Inferior parietal cortex (tissue), 1 donor: Measurements from ENCODE around the gene CRISPLD2.
A peak's percentile ranks its signal among the peaks of the same experiment; 100 is the strongest.

Experiments
- DNase-seq: peaks from one replicate; pipeline ENCODE4 v3.0.0-alpha.2; 2016; ENCODE audit errors: extremely low spot score

CRISPLD2 gene

DNA sequence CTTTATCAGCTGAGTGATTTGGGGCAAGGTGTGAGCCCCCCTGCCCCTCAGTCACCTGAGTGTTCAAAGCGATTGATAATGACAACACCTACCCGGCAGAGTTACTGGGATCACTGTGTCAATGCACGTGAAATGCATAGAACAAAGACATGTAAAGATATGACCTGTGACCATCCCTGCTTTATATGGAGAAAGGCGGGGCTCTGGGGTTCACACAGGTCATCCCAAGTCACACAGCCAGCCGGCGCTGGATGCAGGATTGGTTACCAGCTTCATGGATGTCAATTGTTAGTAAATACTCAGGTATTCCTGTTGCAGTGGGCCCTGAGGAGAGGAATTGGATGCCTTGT lies 64.4 kb downstream of the CRISPLD2 start:
- DNase-seq: no peak

DNA sequence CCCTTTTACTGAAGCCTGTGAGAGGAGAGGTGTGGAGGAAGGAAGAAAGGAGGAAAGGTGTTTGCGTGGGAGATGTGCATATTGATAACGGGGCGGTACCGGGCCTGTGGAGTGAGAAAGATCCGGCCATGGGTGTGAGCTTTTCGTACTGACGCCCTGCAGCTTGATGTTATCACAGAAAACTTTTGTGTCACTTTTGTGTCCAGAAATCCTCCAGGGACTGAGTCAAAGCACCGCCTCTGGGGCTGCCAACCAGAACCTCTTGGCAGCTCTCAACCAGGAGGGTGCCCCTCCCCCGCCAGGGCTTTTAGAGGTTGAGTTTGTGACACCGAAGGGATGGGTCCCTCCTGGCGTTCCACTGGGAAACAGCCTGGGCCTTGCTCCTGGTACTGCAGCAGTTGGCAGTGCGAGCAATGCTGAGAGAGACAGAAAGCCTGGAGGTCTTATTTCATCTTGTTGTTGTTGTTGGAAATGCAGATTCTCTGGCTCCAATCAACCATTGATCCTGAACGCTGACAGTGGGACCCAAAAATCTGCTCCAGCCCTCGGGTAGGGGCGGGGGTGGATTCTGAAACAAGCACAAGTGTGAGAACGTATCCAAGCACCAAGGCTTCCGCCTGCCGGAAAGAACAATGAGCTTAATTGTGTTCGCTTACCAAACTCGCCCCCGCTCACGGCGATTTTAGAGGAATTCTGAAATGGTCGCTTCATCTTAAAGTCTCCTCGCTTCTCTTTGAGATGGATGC lies 65.0 kb downstream of the CRISPLD2 start:
- peak; percentile 62 for DNase-seq

DNA sequence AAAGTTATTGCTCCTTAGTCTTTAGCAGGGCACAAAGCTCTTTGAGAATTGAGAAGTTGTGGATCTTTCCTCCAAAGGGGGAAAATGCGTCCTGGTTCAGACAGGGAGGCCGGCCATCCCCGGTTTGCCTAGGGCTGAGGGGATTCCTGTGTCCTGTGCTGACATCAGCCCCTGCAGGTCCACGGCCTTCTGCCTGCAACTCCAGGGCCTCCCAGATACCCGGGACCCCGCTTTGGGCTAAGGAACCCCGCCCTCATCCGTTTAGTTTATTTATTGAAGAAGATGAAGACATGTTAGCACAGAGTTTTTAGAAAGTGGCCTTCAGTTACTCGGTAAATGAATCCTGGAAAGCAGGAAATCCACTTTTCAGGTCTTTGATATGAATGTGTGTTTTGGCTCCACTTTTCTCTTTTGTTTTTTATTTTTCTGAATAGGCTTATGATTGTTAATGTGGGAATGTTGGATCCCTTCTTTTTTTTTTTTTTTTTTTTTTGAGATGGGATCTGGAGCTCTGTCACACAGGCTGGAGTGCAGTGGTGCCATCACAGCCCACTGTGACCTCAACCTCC lies 65.6 kb downstream of the CRISPLD2 start:
- DNase-seq: no peak

DNA sequence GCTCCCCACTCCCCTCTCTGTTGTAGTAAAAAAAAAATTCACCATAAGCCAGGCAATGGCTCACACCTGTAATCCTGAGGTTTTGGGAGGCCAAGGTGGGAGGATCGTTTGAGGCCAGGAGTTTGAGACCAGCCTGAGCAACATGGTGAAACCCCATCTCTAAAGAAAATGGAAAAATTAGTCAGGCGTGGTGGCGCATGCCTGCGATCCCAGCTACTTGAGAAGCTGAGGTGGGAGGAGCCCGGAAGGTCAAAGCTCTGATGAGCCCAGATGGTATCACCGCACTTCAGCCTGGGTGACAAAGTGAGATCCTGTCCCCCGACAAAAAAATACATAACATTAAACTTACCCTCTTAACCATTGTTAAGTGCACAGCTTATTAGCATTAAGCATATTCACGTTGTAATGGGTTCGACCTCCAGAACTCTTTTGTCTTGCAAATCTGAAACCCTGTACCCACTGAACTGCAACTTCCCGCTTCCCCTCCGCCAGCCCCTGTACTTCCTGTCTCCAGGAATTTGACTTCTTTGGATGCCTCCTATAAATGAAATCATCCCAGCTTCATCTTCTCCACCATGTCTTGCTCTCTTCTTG lies 66.8 kb downstream of the CRISPLD2 start:
- no peak for DNase-seq

DNA sequence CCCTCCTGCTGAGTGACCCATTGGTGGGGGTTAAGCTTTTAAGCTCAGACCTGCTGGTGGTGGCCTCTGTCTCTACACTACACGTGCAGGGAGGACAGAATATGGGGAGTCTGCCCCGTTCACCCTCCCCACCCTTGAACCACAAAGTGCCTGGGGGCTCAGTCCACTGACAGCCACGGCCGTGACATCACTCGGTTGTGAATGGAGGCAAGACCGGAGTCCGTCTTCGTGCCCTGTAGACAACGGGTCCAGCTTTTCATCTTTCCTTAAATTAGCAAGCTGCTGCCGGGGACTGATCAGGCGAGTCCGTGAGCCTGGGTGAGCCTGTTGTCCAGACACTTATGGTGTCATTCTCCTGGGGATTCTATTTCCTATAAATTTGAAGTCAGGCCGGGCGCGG lies 67.4 kb downstream of the CRISPLD2 start:
- no peak for DNase-seq

DNA sequence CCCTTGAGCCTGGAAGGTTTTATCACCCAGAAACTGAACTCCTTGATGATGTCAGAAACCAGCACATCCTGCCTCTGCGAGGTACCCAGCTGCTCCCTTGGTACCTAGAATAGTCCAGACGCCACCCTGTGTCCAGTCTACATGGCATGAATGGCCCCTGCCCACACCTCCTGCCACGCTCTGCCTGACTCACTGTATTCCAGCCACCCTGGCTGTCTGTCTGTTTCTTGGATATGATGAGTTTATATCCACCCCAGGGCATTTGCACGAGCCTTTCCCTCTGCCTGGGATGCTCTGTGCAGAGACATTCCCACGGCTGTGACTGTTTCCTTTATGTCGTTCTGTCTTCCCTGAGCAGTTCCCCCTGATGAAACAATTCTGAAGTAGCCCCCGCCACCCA lies 68.7 kb downstream of the CRISPLD2 start:
- no peak for DNase-seq

DNA sequence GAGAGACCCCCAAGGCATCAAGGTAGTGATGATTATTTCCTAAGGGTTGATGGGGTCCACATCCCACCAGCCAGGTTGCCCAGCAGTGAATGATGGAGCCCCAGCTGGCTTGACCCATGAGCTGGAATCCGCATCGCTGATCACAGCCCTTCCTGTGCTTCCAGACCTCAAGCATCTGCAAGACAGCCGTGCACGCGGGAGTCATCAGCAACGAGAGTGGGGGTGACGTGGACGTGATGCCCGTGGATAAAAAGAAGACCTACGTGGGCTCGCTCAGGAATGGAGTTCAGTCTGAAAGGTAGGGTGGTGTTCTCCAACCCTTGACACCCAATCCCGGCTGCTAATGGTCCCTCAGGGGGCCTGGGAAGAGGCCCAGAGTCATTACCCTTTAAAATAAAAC lies 69.3 kb downstream of the CRISPLD2 start:
- DNase-seq: no peak

DNA sequence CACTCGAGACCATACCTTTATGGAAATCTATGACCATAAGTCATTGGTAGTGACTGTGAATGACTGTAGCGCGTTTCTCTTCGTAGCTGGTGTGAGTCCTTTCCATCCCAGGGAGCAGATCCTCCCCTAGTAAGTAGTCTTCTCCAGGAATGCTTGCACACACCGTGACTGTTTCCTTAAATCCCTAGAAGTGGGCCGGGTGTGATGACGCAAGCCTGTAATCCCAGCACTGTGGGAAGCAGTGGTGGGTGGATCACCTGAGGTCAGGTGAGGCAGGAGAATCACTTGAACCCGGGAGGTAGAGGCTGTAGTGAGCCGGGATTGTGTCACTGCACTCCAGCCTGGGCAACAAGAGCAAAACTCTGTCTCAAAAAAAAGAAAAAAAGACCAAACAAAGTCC lies 70.6 kb downstream of the CRISPLD2 start:
- DNase-seq: no peak

DNA sequence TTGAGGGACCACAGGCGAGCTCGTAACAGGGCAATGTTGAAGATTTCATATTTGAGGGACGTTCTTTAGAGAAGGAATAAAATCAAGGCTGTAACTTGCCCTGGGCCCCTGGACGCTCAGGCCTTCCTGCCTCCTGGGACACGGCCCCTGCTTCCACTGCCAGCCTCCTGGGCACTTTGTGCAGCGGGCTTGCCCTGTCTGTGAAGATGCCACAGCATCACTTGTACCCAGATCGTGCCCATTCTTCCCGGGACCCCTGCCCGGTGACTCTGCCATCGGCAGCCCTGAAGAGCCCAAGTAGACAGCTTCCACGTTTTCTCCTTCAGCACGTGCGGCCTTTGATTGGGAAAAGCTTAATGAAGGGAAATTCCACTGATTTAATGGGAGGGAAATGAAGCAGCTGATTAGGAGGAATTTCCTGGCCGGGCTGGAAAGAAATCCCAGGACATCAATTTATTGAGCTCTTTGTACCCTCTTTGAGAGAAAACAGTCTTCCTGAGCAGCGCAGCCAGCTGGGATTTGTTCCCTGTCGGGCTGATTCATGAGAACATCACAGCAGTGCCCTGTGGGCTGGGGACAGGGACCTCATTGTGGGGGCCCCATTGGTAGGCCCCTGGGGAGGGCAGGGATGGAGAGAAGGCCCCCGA lies 71.5 kb downstream of the CRISPLD2 start:
- no peak for DNase-seq

DNA sequence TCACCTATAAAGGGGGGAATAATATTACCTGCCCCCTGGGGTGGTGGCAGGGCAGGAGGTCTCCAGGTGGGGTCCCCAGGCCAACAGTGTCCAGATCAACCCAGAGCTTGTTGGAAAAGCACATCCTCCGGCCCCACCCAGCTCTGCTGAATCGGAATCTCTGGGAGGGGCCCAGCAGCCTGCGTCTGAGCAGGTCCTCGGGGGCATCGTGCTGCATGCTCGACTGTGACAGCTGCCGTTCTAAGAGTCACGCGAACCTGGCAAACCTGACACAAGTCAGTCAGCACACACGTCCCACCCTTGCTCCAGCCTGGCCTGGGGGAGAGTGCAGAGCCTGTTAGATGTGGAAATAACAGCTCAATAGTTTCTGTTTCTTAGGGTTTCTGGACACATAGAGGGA lies 72.3 kb downstream of the CRISPLD2 start:
- DNase-seq: no peak

DNA sequence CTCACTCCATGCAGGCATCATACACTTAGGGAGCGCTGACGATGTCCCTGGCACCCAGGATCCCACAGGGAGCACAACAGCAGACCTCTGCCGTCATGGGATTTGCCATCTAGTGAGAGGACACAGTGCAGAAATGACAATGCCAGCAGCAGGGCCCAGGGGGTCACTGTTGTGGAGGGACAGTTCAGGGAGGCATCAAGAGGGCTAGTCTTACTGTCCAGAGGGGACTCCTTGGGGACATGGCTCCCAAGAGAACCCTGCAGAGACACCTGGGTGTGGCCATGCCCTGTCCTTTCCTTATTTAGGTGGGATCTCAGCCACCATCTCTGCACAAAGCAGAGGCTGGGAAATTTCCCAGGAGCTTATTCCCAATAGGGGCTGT lies 73.7 kb downstream of the CRISPLD2 start:
- no peak for DNase-seq

DNA sequence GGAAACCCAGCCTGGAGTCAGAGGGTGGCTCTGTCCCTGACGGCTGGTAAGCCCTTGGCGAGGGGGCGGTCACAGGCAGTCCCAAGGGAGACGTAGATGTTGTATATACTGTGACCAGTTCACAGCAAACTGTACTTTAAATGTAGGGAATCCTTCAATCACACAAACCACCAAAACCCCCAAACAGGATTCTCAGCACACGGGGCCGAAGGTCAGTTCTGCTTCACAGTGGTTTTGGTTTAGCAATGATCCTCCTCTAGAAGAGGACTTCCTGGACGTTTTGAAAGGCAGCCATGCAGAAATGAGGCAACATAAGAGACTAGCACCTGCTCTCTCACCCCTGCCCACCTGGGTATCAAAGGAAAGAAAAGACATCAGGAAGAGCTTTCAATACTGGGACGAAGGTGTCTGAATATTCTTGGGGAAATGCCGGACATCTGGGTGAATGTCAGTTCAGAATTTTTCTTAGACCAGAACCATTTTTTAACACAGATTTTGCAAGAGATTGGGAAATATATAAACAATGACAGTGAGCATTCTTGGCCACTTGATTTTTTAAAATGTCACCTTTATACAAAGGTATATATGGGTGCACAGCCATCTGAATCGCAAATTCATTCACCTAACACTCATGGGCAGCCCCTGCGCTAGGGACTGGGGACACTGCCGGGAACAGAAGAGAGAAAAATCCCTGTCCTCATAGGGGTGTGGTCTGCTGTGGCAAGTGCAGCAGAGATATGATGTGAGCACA lies 74.2 kb downstream of the CRISPLD2 start:
- DNase-seq: no peak

DNA sequence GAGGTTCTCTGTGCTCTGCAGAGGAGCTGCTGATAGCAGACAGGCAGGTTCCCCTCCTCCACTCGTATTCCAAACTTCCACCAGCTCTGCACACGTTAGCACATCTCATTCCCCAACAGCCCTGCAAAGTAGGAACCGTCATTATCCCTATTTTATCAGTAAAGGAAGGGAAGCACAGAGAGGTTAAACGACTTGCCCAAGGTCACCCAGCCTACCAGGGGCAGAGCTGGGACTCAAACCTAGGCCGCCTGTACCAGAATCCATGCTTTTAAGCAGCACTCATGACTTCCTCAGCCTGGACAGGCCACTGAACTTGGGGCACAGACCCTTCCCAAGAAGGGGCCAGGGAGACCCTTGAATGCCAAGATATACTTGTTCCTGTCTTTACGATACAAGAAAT lies 75.2 kb downstream of the CRISPLD2 start:
- DNase-seq: no peak

DNA sequence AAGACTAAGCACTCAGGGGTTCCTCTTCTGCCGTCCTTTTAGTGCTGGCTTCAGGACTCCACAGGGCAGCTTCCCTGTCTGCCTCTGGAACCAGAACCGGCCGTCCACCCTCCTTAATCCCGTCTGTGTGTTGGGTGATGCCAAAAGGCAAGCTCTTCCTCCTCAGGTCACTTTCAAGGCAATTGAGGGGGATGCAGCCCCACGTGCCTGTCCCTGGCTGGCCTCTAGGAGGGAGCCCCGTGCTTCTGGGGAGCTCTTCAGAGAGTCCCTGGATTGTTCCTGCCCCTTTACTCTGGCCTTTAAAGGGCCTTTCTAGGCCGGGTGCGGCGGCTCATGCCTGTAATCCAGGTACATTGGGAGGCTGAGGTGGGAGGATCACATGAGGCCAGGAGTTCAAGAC lies 77.1 kb downstream of the CRISPLD2 start:
- no peak for DNase-seq

DNA sequence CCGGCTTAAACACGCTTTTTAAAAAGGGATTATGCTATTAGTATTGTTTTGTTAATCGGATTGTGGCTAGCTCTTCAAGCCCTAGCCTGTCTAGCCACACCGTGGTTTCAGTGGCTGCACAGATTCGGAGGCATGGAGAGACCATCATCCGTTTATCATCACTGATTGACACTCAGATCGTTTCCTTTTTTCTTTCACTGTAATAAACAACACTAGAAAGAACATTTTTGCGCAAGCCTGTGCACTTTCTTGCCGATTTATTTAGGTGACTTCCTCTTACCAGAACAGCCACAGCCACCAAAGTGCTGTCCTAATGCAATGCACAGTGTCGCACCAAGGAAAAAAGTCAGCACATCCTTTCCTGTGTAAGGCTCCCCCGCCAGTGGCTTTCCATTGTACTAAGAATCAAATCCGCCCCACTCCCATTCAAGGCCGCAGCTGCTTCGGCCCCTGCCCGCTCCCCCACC lies 78.2 kb downstream of the CRISPLD2 start:
- DNase-seq: no peak

DNA sequence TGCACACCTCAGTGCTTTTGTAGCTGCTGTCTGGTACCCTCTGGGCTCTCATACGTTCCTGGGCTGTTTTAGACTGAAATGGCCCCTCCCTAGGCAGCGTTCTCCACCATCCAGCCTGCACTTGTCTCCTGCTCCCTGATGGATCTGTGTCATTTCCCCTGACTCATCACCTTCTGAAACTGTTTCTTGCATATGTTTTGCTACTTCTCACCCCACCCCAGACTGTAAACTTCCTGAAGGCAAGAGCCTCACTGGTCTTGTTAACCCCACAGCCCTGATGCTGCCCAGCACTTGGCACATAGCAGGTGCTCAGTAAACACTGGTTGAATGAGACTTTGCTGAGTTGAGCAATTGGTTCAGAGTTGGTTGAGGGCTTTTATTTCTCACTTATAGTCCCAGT lies 78.7 kb downstream of the CRISPLD2 start:
- DNase-seq: no peak

DNA sequence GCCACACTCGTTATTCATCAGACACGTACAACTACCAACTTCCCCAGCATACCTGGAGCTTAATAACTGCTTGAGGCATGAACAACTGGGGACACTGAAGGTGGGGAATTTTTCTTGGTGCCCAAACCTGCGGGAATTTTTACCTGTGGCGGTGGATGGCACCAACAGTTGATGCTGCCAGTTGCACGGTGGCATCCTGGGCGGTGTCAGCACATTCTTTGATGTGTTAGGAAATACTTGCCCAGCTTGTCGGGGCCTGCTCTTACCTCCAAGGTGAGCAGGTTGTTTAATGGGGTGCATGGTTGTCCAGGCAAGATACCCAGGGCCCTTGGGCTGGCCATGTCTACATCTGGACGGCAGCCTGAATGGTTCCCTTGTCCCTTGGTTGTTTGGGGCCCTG lies 79.6 kb downstream of the CRISPLD2 start:
- no peak for DNase-seq

DNA sequence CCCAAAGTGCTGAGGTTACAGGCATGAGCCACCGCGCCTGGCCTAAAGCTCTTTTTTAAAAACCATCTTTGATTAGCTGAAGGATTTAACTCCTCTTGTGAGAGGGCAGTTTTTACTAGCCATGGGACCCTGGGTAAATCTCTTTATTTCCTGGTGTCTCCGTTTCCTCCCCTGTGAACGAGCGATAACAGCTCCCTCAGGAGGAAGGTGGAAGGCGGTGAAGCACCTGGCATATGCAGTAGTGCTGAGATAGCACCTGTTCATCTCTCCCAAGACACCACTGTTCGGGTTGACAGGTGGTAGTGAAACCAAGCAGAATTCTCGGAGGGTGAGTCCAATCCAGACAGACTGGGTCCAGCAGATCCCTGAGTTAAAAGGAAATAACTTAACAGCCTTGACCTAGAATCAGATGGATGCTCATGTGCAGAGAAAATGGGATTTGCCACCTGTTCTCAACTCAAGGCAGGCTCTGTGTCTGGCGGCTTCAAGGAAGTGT lies 86.2 kb downstream of the CRISPLD2 start:
- DNase-seq: no peak

DNA sequence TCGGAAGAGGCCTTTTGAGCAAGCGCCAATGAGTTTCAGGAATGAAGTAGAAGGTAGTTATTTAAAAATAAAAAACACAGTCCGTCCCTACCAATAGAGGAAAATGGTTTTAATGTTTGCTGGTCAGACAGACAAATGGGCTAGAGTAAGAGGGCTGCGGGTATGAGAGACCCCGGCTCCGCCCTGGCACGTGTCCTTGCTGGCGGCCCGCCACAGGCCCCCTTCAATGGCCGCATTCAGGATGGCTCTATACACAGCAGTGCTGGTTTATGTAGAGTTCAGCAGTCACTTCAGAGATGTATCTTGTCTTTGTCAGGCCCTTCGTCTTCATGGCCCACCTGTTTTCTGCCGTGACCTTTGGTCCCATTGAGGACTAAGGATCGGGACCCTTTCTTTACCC lies 87.3 kb downstream of the CRISPLD2 start:
- DNase-seq: no peak

DNA sequence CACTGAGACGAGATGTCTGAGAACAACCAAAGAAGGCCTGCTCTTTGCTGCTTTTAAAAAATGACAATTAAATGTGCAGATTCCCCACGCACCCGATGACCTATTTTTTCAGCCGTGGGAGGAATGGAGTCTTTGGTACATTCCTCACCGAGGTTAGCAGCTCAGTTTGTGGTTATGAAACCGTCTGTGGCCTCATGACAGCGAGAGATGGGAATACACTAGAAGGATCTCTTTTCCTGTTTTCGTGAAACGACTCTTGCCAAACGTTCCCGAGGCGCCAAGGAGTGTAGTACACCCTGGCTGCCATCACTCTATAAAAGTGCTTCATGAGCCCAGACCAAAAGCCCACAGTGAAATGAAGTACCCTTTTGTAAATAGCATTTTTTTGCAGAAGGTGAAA lies 87.8 kb downstream of the CRISPLD2 start:
- no peak for DNase-seq

DNA sequence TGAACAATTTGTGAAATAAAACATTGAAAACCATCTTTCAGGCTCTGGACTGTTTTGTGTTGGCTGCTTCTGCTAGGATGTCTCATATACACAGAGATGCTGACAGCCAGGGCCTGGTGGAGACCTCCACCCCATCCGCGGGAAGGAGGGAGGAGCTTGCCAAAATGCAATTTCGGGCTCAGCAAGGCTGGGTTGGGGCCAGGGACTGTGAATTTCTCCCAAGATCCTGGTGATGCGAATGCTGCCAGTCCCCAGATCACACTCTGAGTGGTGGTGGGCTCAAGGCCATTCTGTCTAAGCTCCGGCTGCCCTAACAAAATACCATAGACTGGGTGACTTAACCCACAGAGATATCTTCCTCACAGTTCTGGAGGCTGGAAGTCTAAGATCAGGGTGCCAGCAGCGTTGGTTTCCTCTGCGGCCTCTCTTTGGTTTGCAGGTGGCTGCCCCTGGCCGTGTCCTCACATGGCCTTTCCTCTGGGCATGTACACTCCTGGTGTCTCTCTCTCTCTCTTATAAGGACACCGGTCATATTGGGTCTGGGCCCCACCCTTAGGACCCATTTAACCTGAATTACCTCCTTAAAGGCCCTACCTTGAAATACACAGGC lies 89.8 kb downstream of the CRISPLD2 start:
- no peak for DNase-seq
